ENCODE results near the gene PSD2.
"Not testable (repeated sequence)": the region's sequence is repeated elsewhere in the genome, so short reads cannot be mapped to it uniquely, and the experiment has no call there.

PSD2 gene

DNA sequence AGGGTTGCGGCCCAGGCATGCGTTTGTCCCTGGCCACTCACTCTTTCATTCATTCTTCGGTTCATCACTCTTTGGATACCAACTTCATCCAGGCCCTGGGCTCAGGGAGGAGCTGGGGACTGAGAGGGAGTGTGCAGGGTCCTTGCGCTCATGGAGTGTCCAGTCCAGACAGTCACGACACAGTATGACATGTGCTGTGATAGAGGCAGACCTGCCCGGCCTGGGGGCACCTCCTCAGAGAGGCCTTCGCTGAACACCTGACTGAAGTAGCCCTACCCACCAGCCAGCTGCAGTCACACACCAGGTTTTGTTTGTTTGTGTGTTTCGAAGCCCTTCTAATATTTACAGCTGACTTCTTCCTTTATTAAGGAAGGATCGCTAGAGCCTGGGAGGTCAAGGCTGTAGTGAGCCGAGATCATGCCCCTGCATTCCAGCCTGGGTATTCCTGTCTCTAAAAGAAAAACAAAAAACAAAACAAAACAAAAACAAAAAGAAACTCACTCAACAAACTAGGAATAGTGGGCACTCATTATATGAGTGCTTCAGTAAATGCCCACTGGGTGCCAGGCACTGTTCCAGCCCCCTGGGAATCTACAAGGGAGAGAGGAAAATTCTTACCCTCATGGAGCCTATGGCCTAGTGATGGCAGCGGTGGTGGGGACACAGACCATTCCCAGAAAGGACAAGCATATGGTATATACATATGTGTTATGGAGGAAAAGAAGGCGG is 6.3 kb upstream of the PSD2 start:
- DNase-seq (ENCODE audit: low read depth in 2 of 2, low spot score in 1 of 2) = no peak

DNA sequence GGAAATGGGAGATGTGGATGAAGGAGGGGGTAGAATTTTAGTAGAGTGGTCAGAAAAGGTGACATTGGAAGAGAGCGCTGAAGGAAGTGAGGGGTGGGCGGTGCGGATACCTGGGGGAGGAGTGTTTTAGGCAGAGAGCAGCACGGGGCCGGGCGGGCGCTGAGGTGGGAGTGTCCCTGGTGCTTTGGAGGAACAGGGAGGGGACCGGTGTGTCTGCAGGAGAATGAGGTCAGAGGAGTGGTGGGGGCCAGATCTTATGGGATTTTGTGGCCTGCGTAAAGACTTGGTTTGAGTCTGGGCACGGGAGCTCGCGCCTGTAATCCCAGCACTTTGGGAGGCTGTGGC is 5.8 kb upstream of the PSD2 start:
- DNase-seq (ENCODE audit: low read depth in 2 of 2, low spot score in 1 of 2) = no peak

DNA sequence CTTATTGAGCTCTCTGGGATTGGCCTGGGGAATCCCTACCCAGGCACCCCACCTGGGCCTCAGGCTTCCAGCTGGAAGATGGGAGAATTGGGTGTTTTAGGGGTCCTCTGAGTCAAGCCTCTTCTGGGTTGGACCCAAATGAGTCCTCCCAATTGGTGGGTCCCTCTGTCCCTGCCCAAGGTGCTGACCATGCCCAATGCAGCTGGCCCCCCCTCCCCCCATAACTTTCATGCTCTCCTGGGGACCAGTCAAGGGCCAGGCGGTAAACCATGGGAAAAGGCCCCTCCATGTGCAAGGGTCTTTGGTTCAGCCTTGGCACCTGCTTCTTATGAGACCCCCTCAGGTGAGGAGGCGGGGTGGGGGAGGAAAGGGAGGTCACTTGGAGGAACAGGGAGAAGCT is 3.4 kb upstream of the PSD2 start:
- DNase-seq (ENCODE audit: low read depth in 2 of 2, low spot score in 1 of 2) = no peak

DNA sequence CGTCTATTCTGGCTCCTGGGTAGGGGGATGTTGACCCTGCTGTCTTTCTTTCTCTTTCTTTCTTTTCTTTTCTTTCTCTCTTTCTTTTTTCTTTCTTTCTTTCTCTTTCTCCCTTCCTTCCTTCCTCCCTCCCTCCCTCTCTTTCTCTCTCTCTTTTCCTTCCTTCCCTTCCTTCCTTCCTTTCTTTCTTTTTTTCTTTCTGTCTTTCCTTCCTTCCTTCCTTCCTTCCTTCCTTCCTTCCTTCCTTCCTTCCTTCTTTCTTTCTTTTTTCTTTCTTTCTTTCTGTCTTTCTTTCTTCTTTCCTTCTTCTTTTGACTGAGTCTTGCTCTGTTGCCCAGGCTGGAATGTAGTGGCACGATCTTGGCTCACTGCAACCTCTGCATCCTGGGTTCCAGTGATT is 3.0 kb upstream of the PSD2 start:
- not testable (repeated sequence) for DNase-seq (ENCODE audit: low read depth in 2 of 2, low spot score in 1 of 2)

DNA sequence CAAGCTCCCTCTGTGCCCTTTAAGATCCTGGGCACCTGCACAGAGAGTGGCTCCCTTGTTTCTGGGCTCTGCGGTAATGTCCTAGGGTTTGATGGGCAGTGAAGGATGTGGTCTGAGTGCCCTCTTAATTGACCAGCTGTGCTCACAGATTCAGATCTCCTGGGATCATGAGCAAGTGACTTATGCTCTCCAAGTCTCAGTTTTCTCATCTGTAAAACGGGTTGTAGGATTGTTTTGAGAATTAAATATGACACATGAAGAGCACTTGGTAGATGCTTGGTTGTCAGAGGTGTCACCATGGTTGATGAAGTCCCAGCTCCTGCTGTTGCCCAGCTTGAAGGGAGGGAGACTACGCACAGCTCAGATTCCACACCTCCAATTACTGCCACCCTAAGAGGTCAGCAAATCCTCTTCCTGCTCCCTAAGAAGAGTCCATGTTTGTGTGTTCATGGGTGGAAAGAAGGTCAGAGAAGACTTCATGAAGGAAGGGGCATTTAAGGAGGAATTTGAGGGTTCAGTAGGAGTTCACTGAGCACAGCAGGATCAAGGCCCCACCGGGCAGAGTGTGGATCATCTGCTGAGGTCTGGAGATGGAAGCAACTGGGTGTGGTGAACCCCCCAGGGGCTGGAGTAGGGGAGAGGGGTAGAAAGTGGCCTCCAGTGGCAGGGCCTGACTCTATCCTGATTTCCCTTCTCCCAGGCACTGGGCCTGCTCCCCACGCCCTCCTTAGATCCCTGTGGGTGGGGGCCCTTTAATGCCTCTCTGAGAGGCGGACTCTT is 1.4 kb upstream of the PSD2 start:
- DNase-seq (ENCODE audit: low read depth in 2 of 2, low spot score in 1 of 2) = no peak

DNA sequence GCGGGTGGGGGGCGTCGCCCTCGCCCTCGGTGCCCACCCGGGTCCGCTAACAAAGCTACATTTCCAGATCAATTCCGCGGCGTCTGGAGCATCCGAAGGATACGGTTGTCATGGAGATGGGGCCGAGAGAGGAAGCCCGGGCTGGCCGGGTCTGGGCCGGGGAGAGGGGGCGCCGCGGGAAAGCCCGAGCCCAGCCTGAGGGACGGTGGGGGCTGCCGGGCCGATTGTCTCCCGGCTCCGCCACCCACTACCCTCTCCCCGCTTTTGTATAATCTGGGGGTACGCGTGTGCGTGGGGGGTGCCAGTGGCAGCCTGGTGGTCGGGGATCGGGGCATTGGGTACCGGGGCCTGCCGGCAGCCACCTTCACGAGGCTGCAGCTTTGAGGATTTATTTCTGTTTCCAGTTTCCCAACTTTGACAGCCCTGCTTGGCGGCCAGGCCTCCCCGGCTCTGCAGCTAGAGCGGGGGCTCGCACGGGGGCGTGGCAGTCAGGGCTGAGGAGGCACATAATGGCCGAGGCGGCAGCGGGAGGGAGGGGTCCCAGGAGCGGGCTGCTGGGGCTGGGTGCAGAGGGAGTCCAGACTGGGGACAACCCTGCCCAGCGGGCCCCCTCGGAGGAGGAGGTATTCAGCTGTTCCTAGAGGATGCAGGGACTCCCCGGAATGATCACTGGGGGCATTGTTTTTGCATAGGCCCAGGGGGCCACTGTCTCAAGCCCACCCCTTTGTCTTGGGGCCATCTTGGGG is 626 bp downstream of the PSD2 start:
- no peak for DNase-seq (ENCODE audit: low read depth in 2 of 2, low spot score in 1 of 2)

DNA sequence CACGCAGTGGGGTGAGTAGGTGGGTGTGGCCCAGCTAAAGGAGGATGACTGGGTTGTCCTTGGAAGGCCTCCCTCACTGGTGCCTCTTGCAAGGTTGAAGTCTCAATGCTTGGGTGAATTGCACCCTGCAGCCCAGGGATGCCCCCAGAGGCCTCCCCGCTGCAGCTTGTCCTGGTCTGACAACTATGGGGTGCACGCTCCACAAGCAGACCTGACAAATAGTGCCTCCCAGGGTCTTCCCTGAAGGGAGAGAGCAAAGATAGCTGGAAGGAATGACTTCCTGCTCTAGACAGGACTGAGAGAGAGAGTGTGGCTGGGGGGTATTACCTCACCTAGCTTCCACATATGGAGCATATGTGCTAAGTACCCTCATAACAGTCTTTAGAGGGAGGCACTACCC is 1.7 kb downstream of the PSD2 start:
- no peak for DNase-seq (ENCODE audit: low read depth in 2 of 2, low spot score in 1 of 2)

DNA sequence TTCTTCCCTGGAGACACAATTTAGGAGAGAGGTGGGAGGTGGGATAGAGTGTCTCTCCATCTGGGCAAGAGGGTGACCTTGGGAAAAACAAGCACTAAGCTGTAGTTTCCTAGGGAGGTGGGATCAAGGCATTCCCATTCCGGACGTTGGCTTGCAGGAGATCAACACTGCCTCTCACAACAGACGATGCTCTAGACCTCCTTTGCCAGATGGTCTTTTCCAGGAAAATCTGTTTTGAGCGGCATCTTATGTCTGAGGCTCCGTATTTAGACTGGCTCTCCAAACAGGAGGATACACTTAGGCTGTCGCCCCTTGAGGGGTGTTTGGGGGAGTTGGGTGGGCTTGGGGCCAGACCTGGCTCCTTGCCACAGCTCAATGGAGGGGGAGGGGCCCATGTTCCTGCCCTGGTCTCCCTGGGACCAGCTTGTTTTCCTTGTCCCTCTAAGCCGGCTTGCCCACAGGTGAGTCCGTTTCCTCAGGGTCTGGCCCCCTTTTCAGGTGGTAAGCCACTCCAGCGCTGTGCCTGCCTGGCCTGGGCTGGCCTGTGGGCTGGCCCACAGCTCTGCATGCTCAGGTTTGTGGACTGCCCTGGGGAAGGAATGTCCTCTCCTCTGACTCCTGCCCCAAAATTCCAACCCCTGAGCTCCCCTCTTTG is 2.4 kb downstream of the PSD2 start:
- DNase-seq (ENCODE audit: low read depth in 2 of 2, low spot score in 1 of 2) = no peak

DNA sequence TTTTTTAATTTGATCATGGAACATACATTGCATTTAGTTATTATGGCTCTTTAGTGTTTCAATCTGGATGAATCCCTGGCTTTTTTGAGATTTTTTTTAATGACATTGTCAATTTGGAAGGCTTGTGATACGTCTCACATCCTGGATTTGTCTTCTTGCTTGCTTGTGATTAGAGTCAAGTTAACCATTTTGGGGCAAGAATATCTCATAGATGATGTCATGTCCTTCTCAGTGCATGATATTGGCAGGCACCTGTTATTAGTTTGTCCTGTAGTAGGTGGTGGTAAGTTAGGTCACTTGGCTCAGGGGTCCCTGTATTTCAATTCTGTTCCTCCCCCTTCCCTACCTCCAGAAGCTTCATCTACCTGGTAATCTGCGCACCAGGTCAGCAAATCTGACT is 3.3 kb downstream of the PSD2 start:
- no peak for DNase-seq (ENCODE audit: low read depth in 2 of 2, low spot score in 1 of 2)

DNA sequence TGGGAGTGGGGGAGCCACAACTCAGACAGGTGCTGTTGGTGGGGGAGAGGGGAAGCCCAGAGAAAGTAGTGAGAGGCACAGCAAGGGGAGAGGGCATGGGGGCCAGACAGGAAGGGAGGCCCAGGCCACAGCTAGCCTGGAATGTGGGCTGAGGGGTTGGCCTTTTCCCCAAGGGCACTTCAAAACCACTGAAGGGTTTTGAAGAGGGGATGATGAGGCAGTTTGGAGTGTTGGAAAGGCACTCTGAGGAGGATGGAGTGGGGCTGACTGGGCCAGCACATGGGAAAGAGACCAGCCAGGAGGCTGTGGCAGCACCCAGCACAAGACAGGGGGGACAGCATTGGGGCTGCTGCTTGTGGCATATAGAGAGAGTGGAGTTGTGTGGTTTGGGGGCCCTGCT is 3.8 kb downstream of the PSD2 start:
- no peak for DNase-seq (ENCODE audit: low read depth in 2 of 2, low spot score in 1 of 2)

DNA sequence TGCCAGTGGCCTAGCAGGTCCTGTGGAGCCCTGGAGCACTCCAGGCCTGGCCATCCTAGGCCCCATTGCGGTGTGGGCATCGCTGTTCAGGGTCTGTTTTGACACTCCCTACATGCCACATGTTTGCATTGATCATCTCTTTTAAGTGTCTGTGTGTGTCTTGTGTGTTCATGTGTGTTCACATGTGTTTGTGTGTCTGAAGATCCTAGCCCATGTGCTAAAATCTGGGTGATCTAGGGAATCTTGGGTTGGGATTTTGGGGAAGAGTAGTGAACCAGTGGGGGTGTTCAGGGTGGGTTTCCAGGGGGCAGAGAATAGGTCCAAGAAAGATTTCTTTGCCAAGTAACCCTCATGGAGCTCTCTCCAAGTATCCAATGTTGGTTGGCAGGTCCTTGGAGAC is 8.4 kb downstream of the PSD2 start:
- no peak for DNase-seq (ENCODE audit: low read depth in 2 of 2, low spot score in 1 of 2)

DNA sequence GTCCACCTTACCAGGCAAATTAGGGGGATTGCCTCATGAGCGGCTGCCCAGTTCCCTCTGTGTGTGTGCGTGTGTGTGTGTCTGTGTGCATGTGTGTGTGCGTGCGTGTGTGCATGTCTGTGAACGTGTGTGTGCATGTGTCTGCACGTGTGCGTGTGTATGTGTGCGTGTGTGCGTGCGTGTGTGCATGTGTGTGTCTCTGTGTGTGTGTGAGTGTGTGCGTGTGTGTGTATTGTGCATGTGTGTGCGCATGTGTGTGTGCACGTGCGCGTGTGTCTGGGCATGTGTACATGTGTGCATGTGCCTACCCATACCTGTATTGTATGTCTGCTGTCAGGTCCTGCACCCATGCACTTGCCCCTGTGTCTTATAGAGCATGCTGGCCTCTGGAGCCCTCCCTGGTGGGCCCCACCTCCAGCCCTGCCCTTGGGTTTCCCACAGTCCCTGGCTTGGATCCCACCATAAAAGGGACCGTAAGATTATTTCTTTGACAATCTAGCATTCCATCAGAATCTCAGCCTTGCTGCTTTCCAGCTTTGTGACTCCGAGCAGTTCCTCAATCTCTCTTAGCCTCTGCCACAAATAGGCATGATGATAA is 9.3 kb downstream of the PSD2 start:
- DNase-seq (ENCODE audit: low read depth in 2 of 2, low spot score in 1 of 2) = no peak

DNA sequence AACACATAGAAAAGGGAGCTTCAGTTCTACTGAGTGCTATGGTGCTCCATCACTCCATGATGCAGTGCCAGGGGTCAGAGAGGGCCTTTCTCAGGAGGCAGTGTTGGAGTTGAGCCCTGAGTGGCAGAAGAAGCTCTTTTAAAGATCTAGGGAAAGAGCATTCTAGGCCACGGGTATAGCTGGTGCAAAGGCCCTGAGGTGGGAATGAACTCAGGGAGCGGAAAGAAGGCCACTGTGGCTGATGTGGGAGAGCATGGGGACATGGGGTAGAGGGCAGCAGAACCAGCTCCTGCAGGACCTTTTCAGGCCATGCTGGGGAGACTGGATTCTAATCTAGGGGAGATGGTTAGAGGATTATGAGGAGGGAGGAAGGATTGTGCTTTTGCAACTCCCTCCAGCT is 9.9 kb downstream of the PSD2 start:
- no peak for DNase-seq (ENCODE audit: low read depth in 2 of 2, low spot score in 1 of 2)

DNA sequence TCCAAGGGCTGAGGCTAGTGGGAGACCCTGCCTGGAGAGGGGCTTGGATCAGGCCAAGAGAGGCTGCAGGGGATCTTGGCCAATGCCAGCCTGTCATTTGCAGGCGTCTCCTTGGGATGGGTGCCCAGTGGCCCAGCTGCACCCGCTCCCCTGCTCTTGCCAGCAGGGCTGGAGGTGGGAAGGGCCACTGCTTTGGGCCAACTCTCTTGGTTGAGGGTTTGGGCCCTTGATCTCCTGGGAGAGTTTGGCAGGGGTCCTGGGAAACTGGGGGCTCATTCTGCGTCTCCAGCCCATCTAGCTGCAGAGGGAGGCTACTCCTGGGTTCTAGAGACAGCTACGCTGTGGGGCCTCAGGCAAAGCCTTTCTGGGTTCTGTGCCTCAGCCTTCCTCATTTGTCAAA is 10.5 kb downstream of the PSD2 start:
- DNase-seq (ENCODE audit: low read depth in 2 of 2, low spot score in 1 of 2) = no peak

DNA sequence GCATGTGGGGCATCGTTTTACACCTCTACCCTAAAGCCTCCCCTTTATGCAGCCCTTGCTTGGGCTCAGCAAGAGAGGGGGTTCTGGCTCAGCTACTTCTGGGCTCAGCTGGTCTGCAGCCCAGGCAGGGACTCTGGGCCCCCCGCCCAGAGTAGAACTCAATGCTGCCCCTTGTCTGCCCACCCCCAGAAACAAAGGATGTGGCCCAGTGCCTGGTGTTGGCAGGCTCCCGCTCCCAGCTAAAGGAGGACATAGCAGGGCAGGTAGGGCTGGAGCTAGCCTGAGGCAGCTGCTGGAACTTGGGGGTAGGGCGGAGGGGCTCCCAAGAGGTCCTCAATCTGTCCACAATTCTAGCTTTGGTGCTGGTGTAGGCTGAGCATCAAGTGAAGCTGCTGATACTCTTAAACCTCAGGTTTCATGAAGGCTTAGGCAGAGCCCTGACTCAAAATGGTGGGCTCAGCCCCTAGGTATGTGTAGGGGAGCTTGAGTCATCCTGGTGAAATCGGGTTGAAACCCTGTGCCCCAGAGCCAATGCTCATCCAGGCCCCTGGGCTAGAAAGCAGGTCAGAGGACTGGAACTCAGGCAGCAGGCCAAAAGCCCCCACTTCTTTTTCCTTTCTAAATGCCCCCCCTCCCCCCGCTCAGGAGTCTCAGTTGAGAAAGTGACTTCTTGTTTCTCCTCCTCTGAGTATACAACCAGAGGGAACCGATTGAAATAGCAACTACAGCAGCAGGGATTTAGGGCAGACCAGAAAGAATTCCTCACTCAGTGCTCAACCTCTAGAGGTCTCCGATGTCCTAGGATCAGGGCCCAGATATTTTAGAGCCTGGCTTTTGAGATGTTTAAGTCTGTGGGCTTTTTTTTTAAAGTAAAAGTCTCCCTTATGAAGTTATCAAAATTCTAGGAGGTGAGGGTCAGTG is 11.4 kb downstream of the PSD2 start:
- no peak for DNase-seq (ENCODE audit: low read depth in 2 of 2, low spot score in 1 of 2)

DNA sequence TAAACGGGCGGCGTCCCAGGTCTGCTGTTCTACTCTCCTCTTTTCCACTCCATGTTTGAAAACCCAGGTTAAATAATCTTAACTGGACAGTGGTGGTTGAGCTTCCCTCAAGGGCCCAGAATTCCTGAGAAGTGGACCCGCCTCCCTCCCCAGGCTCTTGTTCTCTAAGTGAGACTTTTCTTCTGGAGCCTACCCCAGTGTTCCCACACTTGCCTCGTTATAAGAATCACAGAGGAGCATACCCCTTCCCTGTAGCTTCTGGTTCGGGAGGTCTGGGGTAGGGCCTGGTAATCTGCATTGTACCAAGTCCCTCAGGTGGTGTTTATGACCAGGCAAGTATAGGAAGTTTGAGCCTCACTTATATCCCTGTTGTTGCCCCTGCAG is 12.0 kb downstream of the PSD2 start:
- no peak for DNase-seq (ENCODE audit: low read depth in 2 of 2, low spot score in 1 of 2)

DNA sequence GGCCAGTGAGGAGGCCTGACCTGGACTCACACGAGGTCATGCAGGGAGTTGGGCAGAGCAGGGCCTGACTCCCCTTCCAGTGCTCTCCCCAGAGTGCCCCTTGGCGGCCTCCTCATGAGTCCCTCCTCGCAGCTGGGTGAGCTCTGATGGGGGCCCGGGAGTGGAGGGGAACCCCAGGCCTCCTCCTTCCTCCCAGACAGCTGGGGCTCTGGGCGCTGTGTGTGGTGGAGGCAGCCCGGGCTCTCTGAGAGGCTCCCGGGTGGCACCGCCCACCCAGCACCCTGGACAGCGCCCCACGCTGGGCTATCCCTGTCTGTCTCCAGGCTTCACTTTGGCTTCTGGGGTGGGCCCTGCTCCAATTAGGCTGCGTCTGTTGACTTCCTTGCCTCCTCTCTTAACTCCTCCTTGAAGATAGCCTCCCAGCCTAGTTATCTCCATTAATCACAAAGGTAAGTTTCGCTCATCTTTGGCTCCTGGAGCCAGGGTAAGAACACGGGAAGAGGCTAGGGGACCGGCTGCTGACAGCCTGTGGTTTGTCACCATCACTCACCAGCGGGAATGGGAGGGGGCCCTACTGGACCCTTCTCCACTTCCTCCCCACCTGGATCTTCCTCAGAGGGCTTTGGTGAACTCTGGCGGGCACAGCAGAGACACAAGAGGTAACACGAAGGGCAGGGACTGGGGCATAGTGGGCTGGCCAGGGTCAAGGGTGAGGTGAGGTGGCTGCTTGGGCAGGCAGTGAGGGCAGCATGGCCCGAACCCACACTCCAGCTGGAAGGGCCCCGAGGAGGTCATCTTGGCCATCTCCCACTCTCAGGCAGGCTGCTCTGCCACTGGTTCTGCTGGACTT is 13.1 kb downstream of the PSD2 start:
- no peak for DNase-seq (ENCODE audit: low read depth in 2 of 2, low spot score in 1 of 2)

DNA sequence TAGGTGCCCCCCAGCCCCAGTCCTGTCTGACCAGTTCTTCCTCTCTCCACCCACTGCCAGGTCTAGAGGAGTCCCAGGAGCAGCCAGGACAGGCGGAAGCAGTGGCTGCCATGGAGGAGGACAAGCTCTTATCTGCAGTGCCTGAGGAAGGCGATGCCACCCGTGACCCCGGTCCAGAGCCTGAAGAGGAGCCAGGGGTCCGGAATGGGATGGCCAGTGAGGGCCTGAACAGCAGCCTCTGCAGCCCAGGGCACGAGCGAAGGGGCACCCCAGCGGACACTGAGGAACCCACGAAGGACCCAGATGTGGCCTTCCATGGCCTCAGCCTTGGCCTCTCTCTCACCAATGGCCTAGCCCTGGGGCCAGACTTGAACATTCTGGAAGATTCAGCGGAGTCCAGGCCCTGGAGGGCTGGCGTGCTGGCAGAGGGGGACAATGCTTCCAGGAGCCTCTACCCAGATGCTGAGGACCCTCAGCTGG is 13.8 kb downstream of the PSD2 start:
- DNase-seq (ENCODE audit: low read depth in 2 of 2, low spot score in 1 of 2) = no peak

Data from stimulated activated CD8-positive, alpha-beta memory T cell treated with anti-CD3 and anti-CD28 coated beads, Interleukin-4, amount 100 ng/mL, for 1 hour (primary cell).